Renal cortex interstitium (tissue), 11 donors: ENCODE results near the gene SMYD3. TPM values are rescaled to one million over a fixed set of nuclear protein-coding genes. Genes with fewer than 3 reads are reported as not detected.
"Not testable (repeated sequence)": the region's sequence is repeated elsewhere in the genome, so short reads cannot be mapped to it uniquely, and the experiment has no call there.

Source experiments
- DNase-seq, 11 donors: peaks; one replicate each; pipeline ENCODE4 v3.0.0-alpha.2; 2013; ENCODE audit warnings: low read depth in 9 of 11, low spot score in 4 of 11; ENCODE audit errors: extremely low read depth in 1 of 11
- polyA plus RNA-seq, 3 donors: library from polyadenylated mRNA; unstranded; fragments of 120-200 nt; gene quantifications; one replicate each; pipeline ENCODE4 v1.2.1, GENCODE V29; 2013; ENCODE audit not compliant: insufficient read length in 3 of 3

Gene SMYD3
- polyA plus RNA-seq, 3 donors: 25.0 to 28.7 (median 28.5) TPM

GRCh38 chr1:245855846-245856730 is 651.0 kb downstream of the SMYD3 start:
- DNase-seq: no peak

- DNase-seq: no peak
Observed at GRCh38 chr1:245853291-245853690, 653.8 kb downstream of the SMYD3 start.

GRCh38 chr1:245843101-245843500 is 664.0 kb downstream of the SMYD3 start:
- no peak for DNase-seq

GRCh38 chr1:245842106-245842505 is 665.0 kb downstream of the SMYD3 start:
- DNase-seq: no peak

GRCh38 chr1:245840971-245841370 is 666.1 kb downstream of the SMYD3 start:
- DNase-seq: no peak

- no peak for DNase-seq
Observed at GRCh38 chr1:245837718-245838117, 669.4 kb downstream of the SMYD3 start.

GRCh38 chr1:245835386-245835785 is 671.7 kb downstream of the SMYD3 start:
- no peak for DNase-seq

GRCh38 chr1:245834002-245834401 is 673.1 kb downstream of the SMYD3 start:
- no peak for DNase-seq

- DNase-seq: no peak
Observed at GRCh38 chr1:245832771-245833527, 674.1 kb downstream of the SMYD3 start.

GRCh38 chr1:245831518-245831917 is 675.6 kb downstream of the SMYD3 start:
- DNase-seq: no peak

GRCh38 chr1:245829826-245830225 is 677.3 kb downstream of the SMYD3 start:
- no peak for DNase-seq

GRCh38 chr1:245829194-245829593 is 677.9 kb downstream of the SMYD3 start:
- DNase-seq: no peak

- DNase-seq: no peak
Observed at GRCh38 chr1:245827301-245827700, 679.8 kb downstream of the SMYD3 start.

- DNase-seq: no peak
Observed at GRCh38 chr1:245825128-245825901, 681.8 kb downstream of the SMYD3 start.

- DNase-seq: no peak
Observed at GRCh38 chr1:245823408-245824147, 683.5 kb downstream of the SMYD3 start.

GRCh38 chr1:245822996-245823395 is 684.1 kb downstream of the SMYD3 start:
- no peak for DNase-seq

GRCh38 chr1:245818363-245818762 is 688.7 kb downstream of the SMYD3 start:
- not testable (repeated sequence) for DNase-seq

GRCh38 chr1:245816496-245816895 is 690.6 kb downstream of the SMYD3 start:
- DNase-seq: not testable (repeated sequence)

- DNase-seq: no peak
Observed at GRCh38 chr1:245814651-245815050, 692.4 kb downstream of the SMYD3 start.
